Measurements from ENCODE around the gene BMPR1A. TPM values are rescaled to one million over a fixed set of nuclear protein-coding genes. Genes with fewer than 3 reads are reported as not detected.
"Not testable (repeated sequence)": the region's sequence is repeated elsewhere in the genome, so short reads cannot be mapped to it uniquely, and the experiment has no call there.

BMPR1A gene
- total RNA-seq, 1 donor from 2014 or later = 20.8 TPM

DNA sequence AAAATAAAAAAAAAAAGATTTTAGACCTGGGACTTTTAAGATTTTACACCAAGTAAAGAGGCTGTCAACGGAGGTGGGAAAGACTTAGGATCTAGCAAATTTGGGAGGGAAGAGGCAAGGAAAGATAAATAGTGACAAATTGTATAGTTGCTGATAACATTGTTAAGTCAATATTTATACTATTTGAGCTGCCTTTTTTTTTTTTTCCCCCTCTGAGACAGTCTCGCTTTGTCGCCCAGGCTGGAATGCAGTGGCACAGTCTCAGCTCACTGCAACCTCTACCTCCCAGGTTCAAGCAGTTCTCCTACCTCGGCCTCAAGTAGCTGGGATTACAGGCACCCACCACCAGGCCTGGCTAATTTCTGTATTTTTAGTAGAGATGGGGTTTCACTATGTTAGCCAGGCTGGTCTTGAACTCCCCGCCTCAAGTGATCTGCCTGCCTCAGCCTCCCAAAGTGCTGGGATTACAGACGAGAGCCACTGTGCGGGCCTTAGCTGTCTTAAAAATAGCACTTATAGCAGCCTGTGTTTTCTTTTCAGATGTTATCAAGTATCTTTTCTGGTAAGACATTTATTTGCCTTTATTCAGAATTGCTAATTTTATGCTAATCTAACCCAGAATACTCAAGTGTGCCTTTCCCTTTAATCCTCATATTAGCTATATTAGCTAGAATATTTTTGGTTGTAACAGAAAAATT is 106.5 kb downstream of the BMPR1A start:
- Mint-ChIP-seq H3K27ac (ENCODE audit: unreplicated experiment) (peak overlapping the region; percentile 13), H3K4me3 (ENCODE audit: unreplicated experiment) (no peak overlapping the region), H3K4me1 (ENCODE audit: unreplicated experiment) (peaks cover 36% of the 10 kb centered on the region), H3K9me3 (ENCODE audit: unreplicated experiment) (no peaks in the 10 kb centered on the region), H3K27me3 (ENCODE audit: unreplicated experiment) (peaks cover 2% of the 10 kb centered on the region), H3K36me3 (ENCODE audit: low read depth, unreplicated experiment) (no peaks in the 10 kb centered on the region)
- TF ChIP-seq, protein P1, sequence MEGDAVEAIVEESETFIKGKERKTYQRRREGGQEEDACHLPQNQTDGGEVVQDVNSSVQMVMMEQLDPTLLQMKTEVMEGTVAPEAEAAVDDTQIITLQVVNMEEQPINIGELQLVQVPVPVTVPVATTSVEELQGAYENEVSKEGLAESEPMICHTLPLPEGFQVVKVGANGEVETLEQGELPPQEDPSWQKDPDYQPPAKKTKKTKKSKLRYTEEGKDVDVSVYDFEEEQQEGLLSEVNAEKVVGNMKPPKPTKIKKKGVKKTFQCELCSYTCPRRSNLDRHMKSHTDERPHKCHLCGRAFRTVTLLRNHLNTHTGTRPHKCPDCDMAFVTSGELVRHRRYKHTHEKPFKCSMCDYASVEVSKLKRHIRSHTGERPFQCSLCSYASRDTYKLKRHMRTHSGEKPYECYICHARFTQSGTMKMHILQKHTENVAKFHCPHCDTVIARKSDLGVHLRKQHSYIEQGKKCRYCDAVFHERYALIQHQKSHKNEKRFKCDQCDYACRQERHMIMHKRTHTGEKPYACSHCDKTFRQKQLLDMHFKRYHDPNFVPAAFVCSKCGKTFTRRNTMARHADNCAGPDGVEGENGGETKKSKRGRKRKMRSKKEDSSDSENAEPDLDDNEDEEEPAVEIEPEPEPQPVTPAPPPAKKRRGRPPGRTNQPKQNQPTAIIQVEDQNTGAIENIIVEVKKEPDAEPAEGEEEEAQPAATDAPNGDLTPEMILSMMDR (IDR thresholded peaks at IDR 0.05; ENCODE audit: unreplicated experiment) = no peak
- no peak for DNase-seq (ENCODE audit: low spot score)

DNA sequence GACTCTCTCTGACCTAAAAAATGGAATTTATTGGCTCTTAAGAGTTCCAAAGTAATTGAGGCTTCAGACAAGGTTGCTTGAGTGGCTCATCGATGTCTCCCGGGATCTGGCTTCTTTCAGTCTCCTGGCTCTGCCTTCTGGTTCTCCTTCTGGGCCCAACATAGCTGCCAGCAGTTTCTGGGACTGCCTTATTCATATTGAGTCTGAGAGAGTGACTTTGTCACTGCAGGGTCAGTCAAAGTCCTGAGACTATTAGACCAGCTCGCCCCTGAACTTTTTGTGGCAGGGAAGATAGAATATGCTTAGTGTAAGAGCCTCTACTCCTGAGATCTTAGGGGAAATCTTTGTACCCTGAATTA is 107.0 kb downstream of the BMPR1A start:
- Mint-ChIP-seq H3K27ac (ENCODE audit: unreplicated experiment) (no peak overlapping the region), H3K4me3 (ENCODE audit: unreplicated experiment) (no peak overlapping the region), H3K36me3 (ENCODE audit: low read depth, unreplicated experiment) (no peaks in the 10 kb centered on the region), H3K27me3 (ENCODE audit: unreplicated experiment) (peaks cover 2% of the 10 kb centered on the region), H3K9me3 (ENCODE audit: unreplicated experiment) (no peaks in the 10 kb centered on the region), H3K4me1 (ENCODE audit: unreplicated experiment) (peaks cover 39% of the 10 kb centered on the region)
- TF ChIP-seq, protein P1 (IDR thresholded peaks at IDR 0.05; ENCODE audit: unreplicated experiment) = no peak
- DNase-seq (ENCODE audit: low spot score) = no peak

DNA sequence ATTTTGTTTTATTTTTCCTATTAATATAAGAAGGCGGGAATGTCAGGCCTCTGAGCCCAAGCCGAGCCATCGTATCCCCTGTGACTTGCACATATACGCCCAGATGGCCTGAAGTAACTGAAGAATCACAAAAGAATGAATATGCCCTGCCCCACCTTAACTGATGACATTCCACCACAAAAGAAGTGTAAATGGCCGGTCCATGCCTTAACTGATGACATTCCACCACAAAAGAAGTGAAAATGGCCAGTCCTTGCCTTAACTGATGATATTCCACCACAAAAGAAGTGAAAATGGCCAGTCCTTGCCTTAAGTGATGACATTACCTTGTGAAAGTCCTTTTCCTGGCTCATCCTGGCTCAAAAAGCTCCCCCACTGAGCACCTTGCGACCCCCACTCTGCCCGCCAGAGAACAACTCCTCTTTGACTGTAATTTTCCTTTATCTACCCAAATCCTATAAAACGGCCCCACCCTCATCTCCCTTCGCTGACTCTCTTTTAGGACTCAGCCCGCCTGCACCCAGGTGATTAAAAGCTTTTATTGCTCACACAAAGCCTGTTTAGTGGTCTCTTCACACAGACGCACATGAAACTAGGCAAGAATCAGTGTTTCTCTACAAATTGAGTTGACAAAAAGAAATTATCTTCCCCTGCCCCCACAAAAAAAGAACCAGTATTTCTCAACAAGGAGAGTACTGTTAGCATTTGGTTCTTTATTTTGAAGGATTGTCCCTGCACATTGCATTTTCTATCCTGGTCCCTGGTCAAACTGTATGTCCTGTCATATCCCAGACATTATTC is 108.8 kb downstream of the BMPR1A start:
- not testable (repeated sequence) for H3K27me3 Mint-ChIP-seq (ENCODE audit: unreplicated experiment); H3K4me3 Mint-ChIP-seq (ENCODE audit: unreplicated experiment); H3K9me3 Mint-ChIP-seq (ENCODE audit: unreplicated experiment); H3K36me3 Mint-ChIP-seq (ENCODE audit: low read depth, unreplicated experiment); DNase-seq (ENCODE audit: low spot score)
- Mint-ChIP-seq H3K4me1 (ENCODE audit: unreplicated experiment) (peaks cover 41% of the 10 kb centered on the region), H3K27ac (ENCODE audit: unreplicated experiment) (peak overlapping the region; percentile 7)

DNA sequence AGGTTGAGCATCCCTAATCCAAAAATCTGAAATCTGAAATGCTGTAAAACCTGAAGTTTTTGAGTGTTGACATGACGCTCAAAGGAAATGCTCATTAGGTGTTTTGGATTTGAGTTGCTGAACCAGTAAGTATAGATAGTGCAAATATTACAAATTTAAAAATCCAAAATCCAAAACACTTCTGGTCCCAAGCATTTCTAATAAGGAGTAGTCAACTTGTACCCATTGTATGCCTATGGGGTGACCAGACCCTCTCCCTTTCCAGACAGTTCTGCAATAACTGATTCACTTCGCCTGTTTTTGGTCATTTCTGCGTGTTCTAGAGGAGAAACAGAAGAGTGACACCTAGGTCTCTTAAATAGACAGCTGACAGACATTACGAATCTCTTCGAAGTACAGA is 110.7 kb downstream of the BMPR1A start:
- peaks cover under 1% of the 10 kb centered on the region for H3K27me3 Mint-ChIP-seq (ENCODE audit: unreplicated experiment)
- no peak for DNase-seq (ENCODE audit: low spot score)
- no peak overlapping the region for H3K27ac Mint-ChIP-seq (ENCODE audit: unreplicated experiment)
- no peak overlapping the region for H3K4me3 Mint-ChIP-seq (ENCODE audit: unreplicated experiment)
- H3K36me3 Mint-ChIP-seq (ENCODE audit: low read depth, unreplicated experiment) = no peaks in the 10 kb centered on the region
- no peaks in the 10 kb centered on the region for H3K9me3 Mint-ChIP-seq (ENCODE audit: unreplicated experiment)
- TF ChIP-seq, protein P1 (IDR thresholded peaks at IDR 0.05; ENCODE audit: unreplicated experiment) = no peak
- H3K4me1 Mint-ChIP-seq (ENCODE audit: unreplicated experiment) = peaks cover 51% of the 10 kb centered on the region

DNA sequence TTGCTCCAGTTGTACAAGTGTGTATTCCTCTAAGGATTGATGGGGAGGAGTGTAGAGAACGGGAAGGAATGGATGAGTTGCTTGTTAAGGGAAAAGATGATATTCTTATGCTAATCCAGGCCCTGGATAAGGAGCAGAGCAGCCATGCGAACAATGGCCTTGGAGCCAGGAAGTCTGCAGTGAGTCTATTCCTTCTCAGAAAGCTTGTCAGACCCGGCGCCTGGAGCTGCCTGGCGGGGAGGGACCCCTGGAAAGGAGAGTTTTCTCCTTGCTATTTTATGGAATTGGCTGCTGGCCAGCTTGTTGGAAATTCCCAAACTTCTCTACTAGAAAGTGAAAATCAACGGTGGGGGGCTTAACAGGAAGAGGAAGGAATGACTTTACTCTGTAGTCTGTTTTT is 111.9 kb downstream of the BMPR1A start:
- DNase-seq (ENCODE audit: low spot score) = peak; percentile 79
- no peaks in the 10 kb centered on the region for H3K27me3 Mint-ChIP-seq (ENCODE audit: unreplicated experiment)
- H3K4me1 Mint-ChIP-seq (ENCODE audit: unreplicated experiment) = peaks cover 49% of the 10 kb centered on the region
- peak overlapping the region; percentile 67 for H3K27ac Mint-ChIP-seq (ENCODE audit: unreplicated experiment)
- H3K9me3 Mint-ChIP-seq (ENCODE audit: unreplicated experiment) = no peaks in the 10 kb centered on the region
- TF ChIP-seq, protein P1 (IDR thresholded peaks at IDR 0.05; ENCODE audit: unreplicated experiment) = no peak
- H3K4me3 Mint-ChIP-seq (ENCODE audit: unreplicated experiment) = peak overlapping the region; percentile 15
- no peaks in the 10 kb centered on the region for H3K36me3 Mint-ChIP-seq (ENCODE audit: low read depth, unreplicated experiment)

Data from endothelial cell (in vitro differentiated cells).